Gastrocnemius medialis (tissue), 4 donors: Measurements from ENCODE around the gene METRNL. TPM values are rescaled to one million over a fixed set of nuclear protein-coding genes. Genes with fewer than 3 reads are reported as not detected.

Experiments
- ATAC-seq, 2 donors: fragments of 150-250 bp; one replicate each; pipeline ENCODE4 v1.9.1; 2016
- DNase-seq, 2 donors: peaks; one replicate each; pipeline ENCODE4 v3.0.0-alpha.2; 2019
- H3K27ac ChIP-seq, 4 donors: fragments of 200-600 bp; sonication (generic); 1 replicate in 1 of 4; 2 replicates in 3 of 4; pipeline ENCODE4 v1.5.1; 2016 to 2018; ENCODE audit warnings: mild to moderate bottlenecking in 2 of 4, moderate library complexity in 1 of 4
- H3K27me3 ChIP-seq, 3 donors: fragments of 200-600 bp; sonication (generic) in 2 of 3; 1 replicate in 1 of 3; 2 replicates in 2 of 3; pipeline versions ENCODE4 v1.5.1 to v1.6.0; 2016 to 2019; ENCODE audit warnings: mild to moderate bottlenecking in 1 of 3, moderate library complexity in 1 of 3
- H3K36me3 ChIP-seq, 2 donors: fragments of 200-600 bp; sonication (generic) in 1 of 2; one replicate each; pipeline ENCODE4 v1.5.1; 2017 to 2018
- H3K4me1 ChIP-seq, 2 donors: fragments of 200-600 bp; sonication (generic) in 1 of 2; one replicate each; pipeline ENCODE4 v1.5.1; 2016 to 2017; ENCODE audit warnings: mild to moderate bottlenecking in 2 of 2
- H3K4me3 ChIP-seq, 4 donors: fragments of 200-600 bp; sonication (generic) in 3 of 4; 1 replicate in 1 of 4; 2 replicates in 3 of 4; pipeline ENCODE4 v1.5.1; 2016 to 2019; ENCODE audit warnings: mild to moderate bottlenecking in 2 of 4
- H3K9me3 ChIP-seq, 3 donors: fragments of 200-600 bp; sonication (generic) in 2 of 3; 1 replicate in 1 of 3; 2 replicates in 2 of 3; pipeline ENCODE4 v1.5.1; 2016 to 2019
- CTCF ChIP-seq, 5 experiments: fragments of 450-650 bp in 3 of 5; fragments of 200-600 bp in 2 of 5; sonication (generic) in 2 of 5; IDR thresholded peaks in 4 of 5; conservative IDR thresholded peaks in 1 of 5; 1 replicate in 4 of 5; 2 replicates in 1 of 5; pipeline ENCODE4 v1.5.1; 2016 to 2019; ENCODE audit warnings: antibody characterized with exemption in 5 of 5, mild to moderate bottlenecking in 3 of 5, moderate library complexity in 3 of 5
- POLR2A ChIP-seq, 2 donors: fragments of 450-650 bp; IDR thresholded peaks; one replicate each; pipeline ENCODE4 v1.6.1; 2017; ENCODE audit warnings: antibody characterized with exemption in 2 of 2, mild to moderate bottlenecking in 2 of 2, moderate library complexity in 2 of 2
- in situ Hi-C, 4 donors: fragments of 200-750 bp; cut with MboI; loops; one replicate each; pipeline versions ENCODE4 v1.15.0 to v1.8.0; 2017; ENCODE audit warnings: low sequenced_read_pairs in 4 of 4
- intact Hi-C: fragments of 100-400 bp; cut with DNase I; formaldehyde crosslinking; loops from one replicate; pipeline ENCODE4 v1.15.1; 2023; ENCODE audit warnings: low total_unique reads
- total RNA-seq, 4 donors: library from RNA; depleted of rRNA; stranded (reverse); fragments of >200 nt; gene quantifications; one replicate each; pipeline versions ENCODE4 v1.1.0 to v1.2.3, GENCODE V29; 2016

The METRNL gene
- total RNA-seq, 4 donors from 2014 or later: 6.6 to 19.7 (median 11.1) TPM

- Histone ChIP-seq H3K9me3 (no peaks in the 10 kb centered on the region), H3K4me1 (no peaks in the 10 kb centered on the region), H3K4me3 (no peak overlapping the region), H3K27me3 (peaks cover 26 to 53% (median 35%) of the 10 kb centered on the region in 3 donors), H3K27ac (no peak overlapping the region), H3K36me3 (no peaks in the 10 kb centered on the region)
- in situ Hi-C loops: no loop called here
- intact Hi-C loops: no loop called here
- DNase-seq (no peak), ATAC-seq (no peak)
- no peak for TF ChIP-seq CTCF (IDR thresholded peaks at IDR 0.05 in 4 of 5, conservative IDR thresholded peaks at IDR 0.05 in 1 of 5)
- no peak for TF ChIP-seq POLR2A (IDR thresholded peaks at IDR 0.05)
These were observed 32.3 kb downstream of the METRNL start for GRCh38 chr17:83111516-83112282.

- Histone ChIP-seq H3K4me3 (no peak overlapping the region), H3K4me1 (no peaks in the 10 kb centered on the region), H3K27me3 (peaks cover 24 to 44% (median 29%) of the 10 kb centered on the region in 3 donors), H3K36me3 (no peaks in the 10 kb centered on the region), H3K27ac (no peak overlapping the region), H3K9me3 (no peaks in the 10 kb centered on the region)
- intact Hi-C loops: no loop called here
- no peak for ATAC-seq
- DNase-seq: no peak
- TF ChIP-seq POLR2A (IDR thresholded peaks at IDR 0.05): no peak
- TF ChIP-seq CTCF (IDR thresholded peaks at IDR 0.05 in 4 of 5, conservative IDR thresholded peaks at IDR 0.05 in 1 of 5): no peak
- in situ Hi-C loops: no loop called here
These were observed 34.0 kb downstream of the METRNL start for GRCh38 chr17:83113381-83113780.

- Histone ChIP-seq H3K9me3 (no peaks in the 10 kb centered on the region), H3K36me3 (no peaks in the 10 kb centered on the region), H3K4me3 (no peak overlapping the region), H3K27ac (no peak overlapping the region), H3K4me1 (no peaks in the 10 kb centered on the region), H3K27me3 (peaks cover 24 to 45% (median 30%) of the 10 kb centered on the region in 3 donors)
- ATAC-seq: no peak
- DNase-seq: no peak
- intact Hi-C loops: no loop called here
- in situ Hi-C loops: no loop called here
- TF ChIP-seq CTCF (IDR thresholded peaks at IDR 0.05 in 4 of 5, conservative IDR thresholded peaks at IDR 0.05 in 1 of 5) (no peak), POLR2A (IDR thresholded peaks at IDR 0.05) (no peak)
These were observed 34.4 kb downstream of the METRNL start for GRCh38 chr17:83113792-83114191.

GRCh38 chr17:83114706-83115105 is 35.3 kb downstream of the METRNL start:
- Histone ChIP-seq H3K9me3 (no peaks in the 10 kb centered on the region), H3K27ac (no peak overlapping the region), H3K4me1 (no peaks in the 10 kb centered on the region), H3K27me3 (peaks cover 22 to 36% (median 30%) of the 10 kb centered on the region in 3 donors), H3K4me3 (no peak overlapping the region), H3K36me3 (no peaks in the 10 kb centered on the region)
- intact Hi-C loops (no loop called here), in situ Hi-C loops (no loop called here)
- no peak for TF ChIP-seq POLR2A (IDR thresholded peaks at IDR 0.05)
- TF ChIP-seq CTCF (IDR thresholded peaks at IDR 0.05 in 4 of 5, conservative IDR thresholded peaks at IDR 0.05 in 1 of 5): no peak
- ATAC-seq (no peak), DNase-seq (no peak)
